ENCODE measurements around the gene NPAS3. TPM values are rescaled to one million over a fixed set of nuclear protein-coding genes. Genes with fewer than 3 reads are reported as not detected.

The NPAS3 gene
- total RNA-seq, 1 donor from 2014 or later: 2.4 TPM

DNA sequence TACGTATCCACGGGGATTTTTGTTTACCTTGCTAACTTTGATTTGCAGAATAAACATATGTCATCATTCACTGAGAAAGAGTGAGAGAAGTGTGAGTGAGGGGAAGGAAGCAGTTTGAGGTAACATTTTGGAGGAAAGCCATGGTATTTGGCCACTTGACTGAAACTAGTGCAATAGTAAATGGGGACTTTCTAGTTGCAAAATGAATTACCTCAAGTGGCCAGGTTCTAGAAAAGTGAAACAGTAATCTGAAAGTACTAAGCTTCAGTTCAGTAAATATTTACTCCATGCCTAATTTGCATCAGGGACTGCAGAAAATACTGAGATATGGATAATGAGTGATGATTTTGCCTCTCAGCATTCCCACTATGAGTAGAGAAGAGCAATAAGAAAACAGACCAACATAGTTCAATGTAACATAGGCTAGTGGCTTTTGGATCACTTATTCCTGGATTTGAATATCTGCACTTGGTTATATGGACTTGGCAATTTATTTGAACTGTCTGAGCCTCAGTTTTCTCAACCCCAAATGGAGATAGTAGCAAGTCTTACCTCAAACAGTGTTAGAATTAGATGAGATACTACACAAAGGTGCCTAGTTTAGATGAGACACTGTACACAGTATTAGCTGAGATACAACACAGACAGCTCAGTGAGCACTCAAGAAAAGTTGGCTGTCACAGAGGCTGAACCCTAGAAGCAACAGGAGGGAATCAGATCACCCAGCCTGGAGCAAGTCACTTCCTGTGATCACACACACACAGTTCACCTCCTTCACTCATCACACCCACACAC is 439.1 kb downstream of the NPAS3 start:
- peaks cover 4% of the 10 kb centered on the region for H3K4me1 Mint-ChIP-seq (ENCODE audit: low read depth, unreplicated experiment)

DNA sequence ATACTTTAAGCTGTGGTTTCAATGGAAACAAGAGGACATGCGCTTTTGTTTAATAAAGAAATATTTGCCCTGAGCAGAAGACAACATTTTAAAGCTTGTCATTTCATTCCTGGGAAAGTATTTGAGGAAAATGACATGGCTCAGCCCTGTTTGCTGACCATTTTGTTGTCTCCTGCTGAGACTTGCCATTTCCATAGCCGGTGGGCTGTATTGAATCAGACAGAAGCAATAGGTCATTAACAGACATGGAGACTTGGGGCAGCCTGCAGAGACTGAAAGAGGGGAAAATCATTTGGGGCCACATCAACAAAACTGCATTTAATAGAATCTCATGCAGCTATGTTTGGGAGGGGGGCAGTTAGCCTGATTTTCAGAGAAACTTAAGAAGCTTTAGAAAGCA is 443.0 kb downstream of the NPAS3 start:
- Mint-ChIP-seq H3K27ac (ENCODE audit: unreplicated experiment) (no peak overlapping the region), H3K36me3 (ENCODE audit: unreplicated experiment) (no peaks in the 10 kb centered on the region), H3K27me3 (ENCODE audit: unreplicated experiment) (no peaks in the 10 kb centered on the region), H3K9me3 (ENCODE audit: unreplicated experiment) (no peaks in the 10 kb centered on the region), H3K4me1 (ENCODE audit: low read depth, unreplicated experiment) (peaks cover 10% of the 10 kb centered on the region), H3K4me3 (ENCODE audit: unreplicated experiment) (no peak overlapping the region)
- TF ChIP-seq, protein P1, sequence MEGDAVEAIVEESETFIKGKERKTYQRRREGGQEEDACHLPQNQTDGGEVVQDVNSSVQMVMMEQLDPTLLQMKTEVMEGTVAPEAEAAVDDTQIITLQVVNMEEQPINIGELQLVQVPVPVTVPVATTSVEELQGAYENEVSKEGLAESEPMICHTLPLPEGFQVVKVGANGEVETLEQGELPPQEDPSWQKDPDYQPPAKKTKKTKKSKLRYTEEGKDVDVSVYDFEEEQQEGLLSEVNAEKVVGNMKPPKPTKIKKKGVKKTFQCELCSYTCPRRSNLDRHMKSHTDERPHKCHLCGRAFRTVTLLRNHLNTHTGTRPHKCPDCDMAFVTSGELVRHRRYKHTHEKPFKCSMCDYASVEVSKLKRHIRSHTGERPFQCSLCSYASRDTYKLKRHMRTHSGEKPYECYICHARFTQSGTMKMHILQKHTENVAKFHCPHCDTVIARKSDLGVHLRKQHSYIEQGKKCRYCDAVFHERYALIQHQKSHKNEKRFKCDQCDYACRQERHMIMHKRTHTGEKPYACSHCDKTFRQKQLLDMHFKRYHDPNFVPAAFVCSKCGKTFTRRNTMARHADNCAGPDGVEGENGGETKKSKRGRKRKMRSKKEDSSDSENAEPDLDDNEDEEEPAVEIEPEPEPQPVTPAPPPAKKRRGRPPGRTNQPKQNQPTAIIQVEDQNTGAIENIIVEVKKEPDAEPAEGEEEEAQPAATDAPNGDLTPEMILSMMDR (IDR thresholded peaks at IDR 0.05; ENCODE audit: partially characterized antibody, unreplicated experiment): no peak
- DNase-seq: no peak

More for the DNA sequence above, 439.1 kb downstream of the NPAS3 start:
- Mint-ChIP-seq H3K4me3 (ENCODE audit: unreplicated experiment) (no peak overlapping the region), H3K27ac (ENCODE audit: unreplicated experiment) (no peak overlapping the region), H3K36me3 (ENCODE audit: unreplicated experiment) (no peaks in the 10 kb centered on the region), H3K9me3 (ENCODE audit: unreplicated experiment) (no peaks in the 10 kb centered on the region), H3K27me3 (ENCODE audit: unreplicated experiment) (no peaks in the 10 kb centered on the region)
- no peak for DNase-seq
- TF ChIP-seq, protein P1 (IDR thresholded peaks at IDR 0.05; ENCODE audit: partially characterized antibody, unreplicated experiment): no peak

DNA sequence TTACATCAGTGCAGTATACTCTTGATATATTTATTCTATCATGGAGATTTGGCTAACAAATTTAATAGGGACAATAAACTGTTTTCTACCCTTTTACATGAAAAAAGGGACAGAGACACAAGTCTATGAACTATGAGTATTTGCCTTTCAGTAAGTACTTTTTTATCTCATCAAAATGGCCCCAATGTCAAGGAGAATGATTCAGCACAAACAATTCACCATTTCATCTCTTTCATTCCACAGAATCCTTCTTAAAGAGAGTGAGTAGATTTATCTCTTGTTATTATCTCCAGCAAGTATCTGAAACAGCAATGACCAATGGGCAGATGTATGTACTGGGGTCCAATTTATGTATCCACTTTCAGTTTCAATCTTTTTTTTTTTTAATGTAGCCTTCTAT is 447.5 kb downstream of the NPAS3 start:
- Mint-ChIP-seq H3K4me1 (ENCODE audit: low read depth, unreplicated experiment) (peaks cover 9% of the 10 kb centered on the region), H3K27ac (ENCODE audit: unreplicated experiment) (no peak overlapping the region), H3K27me3 (ENCODE audit: unreplicated experiment) (no peaks in the 10 kb centered on the region)

DNA sequence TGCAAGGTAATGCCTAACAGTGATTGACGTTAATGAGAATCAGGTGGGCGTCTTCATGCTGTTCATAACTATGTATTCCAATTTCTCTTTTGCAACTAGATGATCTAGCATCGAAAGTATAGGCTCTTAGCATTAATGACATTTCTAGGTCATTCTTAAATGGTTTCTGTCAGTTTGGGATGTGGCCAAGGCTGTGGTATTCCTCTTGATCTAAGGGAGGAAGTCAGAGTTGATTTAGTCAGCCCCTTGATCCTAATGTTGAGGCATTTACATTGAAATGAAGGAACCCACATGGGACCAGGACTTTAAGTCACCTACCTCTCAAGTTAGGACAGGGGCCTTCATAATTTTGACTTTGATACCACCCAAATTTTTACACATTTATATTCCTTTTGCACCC is 448.1 kb downstream of the NPAS3 start:
- no peaks in the 10 kb centered on the region for H3K36me3 Mint-ChIP-seq (ENCODE audit: unreplicated experiment)
- TF ChIP-seq, protein P1 (IDR thresholded peaks at IDR 0.05; ENCODE audit: partially characterized antibody, unreplicated experiment): no peak
- DNase-seq: no peak
- no peak overlapping the region for H3K27ac Mint-ChIP-seq (ENCODE audit: unreplicated experiment)
- no peaks in the 10 kb centered on the region for H3K9me3 Mint-ChIP-seq (ENCODE audit: unreplicated experiment)
- H3K4me1 Mint-ChIP-seq (ENCODE audit: low read depth, unreplicated experiment): peaks cover 6% of the 10 kb centered on the region
- H3K4me3 Mint-ChIP-seq (ENCODE audit: unreplicated experiment): no peak overlapping the region
- H3K27me3 Mint-ChIP-seq (ENCODE audit: unreplicated experiment): no peaks in the 10 kb centered on the region

More for the DNA sequence above, 447.5 kb downstream of the NPAS3 start:
- TF ChIP-seq, protein P1 (IDR thresholded peaks at IDR 0.05; ENCODE audit: partially characterized antibody, unreplicated experiment): no peak
- no peaks in the 10 kb centered on the region for H3K9me3 Mint-ChIP-seq (ENCODE audit: unreplicated experiment)
- DNase-seq: no peak
- no peak overlapping the region for H3K4me3 Mint-ChIP-seq (ENCODE audit: unreplicated experiment)
- no peaks in the 10 kb centered on the region for H3K36me3 Mint-ChIP-seq (ENCODE audit: unreplicated experiment)

DNA sequence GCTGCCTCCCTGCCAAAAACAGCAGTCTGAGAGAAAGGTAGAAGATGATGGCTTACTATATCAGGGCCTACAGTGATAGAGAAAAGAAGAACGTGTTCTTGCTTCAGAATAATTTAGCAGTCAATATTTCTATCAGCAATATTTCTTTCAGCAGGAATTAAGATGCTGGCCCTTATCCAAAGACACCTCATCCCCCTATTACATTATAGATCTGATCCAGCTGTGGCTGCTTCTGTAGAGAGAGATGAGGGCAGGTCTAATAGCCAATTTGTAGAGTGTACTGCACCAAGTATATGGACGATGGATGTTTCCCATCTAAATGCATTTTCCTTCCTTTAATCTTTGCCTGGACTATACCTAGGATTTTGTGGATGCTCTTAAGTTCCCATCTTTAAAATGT is 451.7 kb downstream of the NPAS3 start:
- Mint-ChIP-seq H3K27me3 (ENCODE audit: unreplicated experiment) (no peaks in the 10 kb centered on the region), H3K27ac (ENCODE audit: unreplicated experiment) (no peak overlapping the region), H3K9me3 (ENCODE audit: unreplicated experiment) (peaks cover 2% of the 10 kb centered on the region), H3K36me3 (ENCODE audit: unreplicated experiment) (no peaks in the 10 kb centered on the region), H3K4me1 (ENCODE audit: low read depth, unreplicated experiment) (peaks cover 26% of the 10 kb centered on the region), H3K4me3 (ENCODE audit: unreplicated experiment) (no peak overlapping the region)
- TF ChIP-seq, protein P1 (IDR thresholded peaks at IDR 0.05; ENCODE audit: partially characterized antibody, unreplicated experiment): no peak
- no peak for DNase-seq

All from glutamatergic neuron (in vitro differentiated cells).